SU-DHL-6 (cell line): Measurements from ENCODE around the gene NFIB.

Experiments
- H2AFZ ChIP-seq: fragments of 200-600 bp; sonication (generic); 2 replicates; pipeline ENCODE4 v1.6.1; 2014; ENCODE audit warnings: low read depth, mild to moderate bottlenecking, moderate library complexity, mixed read lengths, antibody characterized with exemption, low read length; ENCODE audit not compliant: severe bottlenecking
- H3F3A ChIP-seq: fragments of 200-600 bp; shearing (Covaris generic); 2 replicates; pipeline ENCODE4 v1.6.0; 2016; ENCODE audit warnings: antibody characterized with exemption, mild to moderate bottlenecking; ENCODE audit not compliant: insufficient read depth
- H3K27ac ChIP-seq: fragments of 200-600 bp; sonication (generic); 2 replicates; pipeline ENCODE4 v1.5.1; 2016; ENCODE audit warnings: low read depth, mild to moderate bottlenecking, low read length, moderate library complexity, mixed read lengths
- H3K27me3 ChIP-seq: fragments of 200-600 bp; sonication (generic), shearing (Covaris generic); 2 replicates; pipeline ENCODE4 v1.6.0; 2014; ENCODE audit warnings: mild to moderate bottlenecking, low read length
- H3K36me3 ChIP-seq: fragments of 200-600 bp; sonication (generic); 2 replicates; pipeline ENCODE4 v1.6.1; 2014; ENCODE audit warnings: mild to moderate bottlenecking, low read length, mixed read lengths
- H3K4me2 ChIP-seq: fragments of 300-600, 200-600 bp; shearing (Covaris generic), sonication (generic); 2 replicates; pipeline ENCODE4 v1.6.0; 2014; ENCODE audit warnings: low read length, low read depth, mild to moderate bottlenecking; ENCODE audit not compliant: poor library complexity, severe bottlenecking
- H3K4me3 ChIP-seq: fragments of 200-600 bp; sonication (generic); 2 replicates; pipeline ENCODE4 v1.5.1; 2014; ENCODE audit warnings: antibody characterized with exemption, low read length, mild to moderate bottlenecking, mixed read lengths; ENCODE audit not compliant: insufficient read depth, poor library complexity, severe bottlenecking
- H3K79me2 ChIP-seq: fragments of 200-600 bp; sonication (generic); 2 replicates; pipeline ENCODE4 v1.6.1; 2014; ENCODE audit warnings: mild to moderate bottlenecking, low read length, moderate library complexity; ENCODE audit not compliant: insufficient read depth
- H3K9ac ChIP-seq: fragments of 200-600 bp; sonication (generic); 2 replicates; pipeline ENCODE4 v1.7.0; 2014; ENCODE audit warnings: mild to moderate bottlenecking, low read length
- H3K9me2 ChIP-seq: fragments of 200-600 bp; sonication (generic); replicated peaks from 2 replicates; pipeline ENCODE4 v1.6.1; 2014; ENCODE audit warnings: low read length; ENCODE audit not compliant: insufficient read depth
- H3K9me3 ChIP-seq: fragments of 200-600 bp; sonication (generic); 2 replicates; pipeline ENCODE4 v1.6.1; 2014; ENCODE audit warnings: low read length, mixed read lengths; ENCODE audit not compliant: insufficient read depth
- H4K20me1 ChIP-seq: fragments of 200-600 bp; sonication (generic); 2 replicates; pipeline ENCODE4 v1.6.1; 2014; ENCODE audit warnings: low read depth, mild to moderate bottlenecking, antibody characterized with exemption, low read length, moderate library complexity, mixed read lengths
- CTCF ChIP-seq: fragments of 200-600 bp; sonication (generic); IDR thresholded peaks from one replicate; pipeline ENCODE4 v1.5.1; 2017; ENCODE audit warnings: antibody characterized with exemption, mild to moderate bottlenecking, low read length, moderate library complexity; ENCODE audit not compliant: insufficient read depth, poor library complexity, severe bottlenecking
- EZH2phosphoT487 ChIP-seq: fragments of 200-600 bp; sonication (generic), shearing (Covaris generic); conservative IDR thresholded peaks from 2 replicates; pipeline ENCODE4 v1.6.1; 2018; ENCODE audit warnings: mild to moderate bottlenecking, antibody characterized with exemption, low read length, moderate library complexity, mixed read lengths

The NFIB gene

GRCh38 chr9:14159440-14160216, 154.3 kb downstream of the NFIB start:
- Histone ChIP-seq H3K36me3 (no peaks in the 10 kb centered on the region), H3K4me2 (no peak overlapping the region), H3F3A (no peaks in the 10 kb centered on the region), H3K9me2 (no peaks in the 10 kb centered on the region), H3K9me3 (no peaks in the 10 kb centered on the region), H2AFZ (no peak overlapping the region), H3K27ac (no peak overlapping the region), H3K27me3 (no peaks in the 10 kb centered on the region), H3K79me2 (no peaks in the 10 kb centered on the region), H3K9ac (no peak overlapping the region), H4K20me1 (no peaks in the 10 kb centered on the region), H3K4me3 (no peak overlapping the region)
- TF ChIP-seq EZH2phosphoT487 (no peak), CTCF (no peak)

- Histone ChIP-seq H3K9ac (no peak overlapping the region), H3K9me2 (no peaks in the 10 kb centered on the region), H4K20me1 (no peaks in the 10 kb centered on the region), H3K4me2 (no peak overlapping the region), H2AFZ (no peak overlapping the region), H3F3A (no peaks in the 10 kb centered on the region), H3K9me3 (no peaks in the 10 kb centered on the region), H3K4me3 (no peak overlapping the region), H3K27me3 (no peaks in the 10 kb centered on the region), H3K27ac (no peak overlapping the region), H3K36me3 (no peaks in the 10 kb centered on the region), H3K79me2 (no peaks in the 10 kb centered on the region)
- TF ChIP-seq CTCF (no peak), EZH2phosphoT487 (no peak)
These were observed 155.0 kb downstream of the NFIB start for GRCh38 chr9:14158916-14159315.

- no peaks in the 10 kb centered on the region for H3K9me3 ChIP-seq
These were observed 155.7 kb downstream of the NFIB start for GRCh38 chr9:14158136-14158813.

More at GRCh38 chr9:14158136-14158813, 155.7 kb downstream of the NFIB start:
- no peak overlapping the region for H3K27ac ChIP-seq
- TF ChIP-seq CTCF (no peak), EZH2phosphoT487 (no peak)
- no peak overlapping the region for H3K4me3 ChIP-seq
- H2AFZ ChIP-seq, result no peak overlapping the region
- H3K79me2 ChIP-seq, result no peaks in the 10 kb centered on the region
- H3K27me3 ChIP-seq, result no peaks in the 10 kb centered on the region
- H4K20me1 ChIP-seq, result no peaks in the 10 kb centered on the region
- H3K4me2 ChIP-seq, result no peak overlapping the region
- no peaks in the 10 kb centered on the region for H3K36me3 ChIP-seq
- H3F3A ChIP-seq, result no peaks in the 10 kb centered on the region
- H3K9me2 ChIP-seq, result no peaks in the 10 kb centered on the region
- no peak overlapping the region for H3K9ac ChIP-seq
